ENCODE results near the gene UBLCP1. TPM values are rescaled to one million over a fixed set of nuclear protein-coding genes. Genes with fewer than 3 reads are reported as not detected.

Gene UBLCP1
- total and polyA plus RNA-seq, 2 experiments from 2014 or later: 24.5 to 39.8 TPM

GRCh38 chr5:159244163-159244562, 18.9 kb upstream of the UBLCP1 start:
- WGBS, 2 experiments (ENCODE audit: low coverage in 1 of 2, low lambda C conversion rate in 2 of 2, missing lambda C conversion rate in 2 of 2): 53 to 62% methylated on average over 3 of the region's 3 CpGs
- Histone ChIP-seq H2AFZ (no peak overlapping the region), H3K36me3 (ENCODE audit: low read depth) (no peaks in the 10 kb centered on the region), H3K9me2 (ENCODE audit: insufficient read depth) (no peaks in the 10 kb centered on the region), H3K4me3 (no peak overlapping the region), H3K9me3 (ENCODE audit: low read depth) (no peaks in the 10 kb centered on the region), H3K27ac (no peak overlapping the region), H3K4me2 (ENCODE audit: unreplicated experiment) (no peak overlapping the region), H3F3A (ENCODE audit: insufficient read depth) (no peaks in the 10 kb centered on the region), H3K4me1 (ENCODE audit: insufficient read depth) (no peaks in the 10 kb centered on the region), H3K79me2 (ENCODE audit: insufficient read depth) (no peaks in the 10 kb centered on the region), H3K27me3 (replicated peaks; ENCODE audit: insufficient read depth) (no peaks in the 10 kb centered on the region), H4K20me1 (ENCODE audit: insufficient read depth) (no peaks in the 10 kb centered on the region), H3K9ac (no peak overlapping the region)
- no peak for TF ChIP-seq EZH2 (IDR thresholded peaks at IDR 0.05; ENCODE audit: insufficient read depth, poor library complexity, severe bottlenecking)
- no peak for TF ChIP-seq EZH2phosphoT487 (IDR thresholded peaks at IDR 0.05; ENCODE audit: insufficient read depth, low read depth)
- no peak for DNase-seq
- in situ Hi-C loops (cut with MboI): no loop called here

GRCh38 chr5:159244890-159245289, 18.2 kb upstream of the UBLCP1 start:
- Histone ChIP-seq H3K9ac (no peak overlapping the region), H3K9me3 (ENCODE audit: low read depth) (no peaks in the 10 kb centered on the region), H3K36me3 (ENCODE audit: low read depth) (no peaks in the 10 kb centered on the region), H3K4me1 (ENCODE audit: insufficient read depth) (no peaks in the 10 kb centered on the region), H3F3A (ENCODE audit: insufficient read depth) (no peaks in the 10 kb centered on the region), H4K20me1 (ENCODE audit: insufficient read depth) (no peaks in the 10 kb centered on the region), H3K9me2 (ENCODE audit: insufficient read depth) (no peaks in the 10 kb centered on the region), H3K27me3 (replicated peaks; ENCODE audit: insufficient read depth) (no peaks in the 10 kb centered on the region), H3K27ac (no peak overlapping the region), H3K4me2 (ENCODE audit: unreplicated experiment) (no peak overlapping the region), H3K4me3 (no peak overlapping the region), H2AFZ (no peak overlapping the region), H3K79me2 (ENCODE audit: insufficient read depth) (no peaks in the 10 kb centered on the region)
- in situ Hi-C loops (cut with MboI): no loop called here
- no peak for TF ChIP-seq EZH2 (IDR thresholded peaks at IDR 0.05; ENCODE audit: insufficient read depth, poor library complexity, severe bottlenecking)
- no peak for TF ChIP-seq EZH2phosphoT487 (IDR thresholded peaks at IDR 0.05; ENCODE audit: insufficient read depth, low read depth)
- DNase-seq: no peak

GRCh38 chr5:159249158-159249557, 13.9 kb upstream of the UBLCP1 start:
- H4K20me1 ChIP-seq (ENCODE audit: insufficient read depth): no peaks in the 10 kb centered on the region
- H3K79me2 ChIP-seq (ENCODE audit: insufficient read depth): no peaks in the 10 kb centered on the region
- no peaks in the 10 kb centered on the region for H3K4me1 ChIP-seq (ENCODE audit: insufficient read depth)
- in situ Hi-C loops (cut with MboI): no loop called here
- 38 to 42% methylated on average over 2 of the region's 2 CpGs for WGBS, 2 experiments (ENCODE audit: low coverage in 1 of 2, low lambda C conversion rate in 2 of 2, missing lambda C conversion rate in 2 of 2)
- DNase-seq: no peak
- H3K27ac ChIP-seq: no peak overlapping the region
- H3K9me3 ChIP-seq (ENCODE audit: low read depth): no peaks in the 10 kb centered on the region
- H3K4me3 ChIP-seq: no peak overlapping the region
- no peaks in the 10 kb centered on the region for H3K36me3 ChIP-seq (ENCODE audit: low read depth)
- no peak overlapping the region for H3K9ac ChIP-seq
- no peaks in the 10 kb centered on the region for H3K9me2 ChIP-seq (ENCODE audit: insufficient read depth)
- H2AFZ ChIP-seq: no peak overlapping the region
- H3K4me2 ChIP-seq (ENCODE audit: unreplicated experiment): no peak overlapping the region
- no peaks in the 10 kb centered on the region for H3K27me3 ChIP-seq (replicated peaks; ENCODE audit: insufficient read depth)
- TF ChIP-seq EZH2phosphoT487 (IDR thresholded peaks at IDR 0.05; ENCODE audit: insufficient read depth, low read depth) (no peak), EZH2 (IDR thresholded peaks at IDR 0.05; ENCODE audit: insufficient read depth, poor library complexity, severe bottlenecking) (no peak)
- no peaks in the 10 kb centered on the region for H3F3A ChIP-seq (ENCODE audit: insufficient read depth)

DNA sequence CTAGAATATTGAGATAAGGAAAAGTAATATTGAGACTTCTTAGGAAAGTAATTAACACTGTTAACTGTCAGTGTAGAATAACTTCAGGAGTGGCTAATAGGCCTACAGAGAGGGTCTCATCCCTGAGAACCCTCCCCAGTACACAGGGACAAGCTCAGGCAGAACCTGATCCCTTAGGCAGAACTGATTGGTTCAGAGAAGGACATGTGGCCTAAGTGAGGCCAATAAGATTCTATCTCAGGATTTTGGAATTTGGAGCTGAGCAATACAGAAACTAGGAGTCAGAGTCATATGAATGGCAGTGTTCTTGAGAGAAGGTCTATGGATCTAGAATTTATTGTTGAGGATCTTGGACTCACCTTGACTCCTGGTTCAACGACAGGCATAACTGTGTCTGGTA, 10.9 kb upstream of the UBLCP1 start:
- TF ChIP-seq EZH2 (IDR thresholded peaks at IDR 0.05; ENCODE audit: insufficient read depth, poor library complexity, severe bottlenecking) (no peak), EZH2phosphoT487 (IDR thresholded peaks at IDR 0.05; ENCODE audit: insufficient read depth, low read depth) (no peak)
- Histone ChIP-seq H3K9me2 (ENCODE audit: insufficient read depth) (no peaks in the 10 kb centered on the region), H3K36me3 (ENCODE audit: low read depth) (no peaks in the 10 kb centered on the region), H3K4me1 (ENCODE audit: insufficient read depth) (no peaks in the 10 kb centered on the region), H3K4me2 (ENCODE audit: unreplicated experiment) (no peak overlapping the region), H3F3A (ENCODE audit: insufficient read depth) (no peaks in the 10 kb centered on the region), H3K9ac (no peak overlapping the region), H3K27me3 (replicated peaks; ENCODE audit: insufficient read depth) (no peaks in the 10 kb centered on the region), H3K79me2 (ENCODE audit: insufficient read depth) (no peaks in the 10 kb centered on the region), H3K4me3 (no peak overlapping the region), H2AFZ (no peak overlapping the region; the same call in 1 of the 2 replicates), H3K27ac (no peak overlapping the region), H3K9me3 (ENCODE audit: low read depth) (no peaks in the 10 kb centered on the region), H4K20me1 (ENCODE audit: insufficient read depth) (no peaks in the 10 kb centered on the region)
- DNase-seq: no peak
- 3 to 18% methylated on average over 1 of the region's 1 CpG for WGBS, 2 experiments (ENCODE audit: low coverage in 1 of 2, low lambda C conversion rate in 2 of 2, missing lambda C conversion rate in 2 of 2)
- in situ Hi-C loops (cut with MboI): no loop called here

DNA sequence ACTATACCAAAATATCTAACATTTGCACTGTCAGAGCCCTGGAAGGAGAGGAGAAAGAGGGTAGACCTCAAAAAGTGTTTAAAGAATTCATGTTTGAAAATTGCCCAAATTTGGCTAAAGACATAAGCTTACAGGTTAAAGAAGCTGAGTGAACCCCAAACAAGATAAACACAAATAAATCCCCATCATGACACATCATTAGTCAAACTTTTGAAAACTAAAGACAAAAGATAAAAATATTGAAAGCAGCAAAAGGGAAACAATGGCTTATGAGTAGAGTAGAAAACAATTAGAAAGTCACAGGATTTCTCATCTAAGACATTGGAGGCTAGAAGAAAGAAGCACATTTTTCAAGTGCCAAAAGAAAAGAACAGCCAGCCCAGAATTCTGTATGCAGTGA, 6.1 kb upstream of the UBLCP1 start:
- H3K9ac ChIP-seq: no peak overlapping the region
- H3K27ac ChIP-seq: no peak overlapping the region
- H3F3A ChIP-seq (ENCODE audit: insufficient read depth): no peaks in the 10 kb centered on the region
- in situ Hi-C loops (cut with MboI): no loop called here
- no peaks in the 10 kb centered on the region for H3K27me3 ChIP-seq (replicated peaks; ENCODE audit: insufficient read depth)
- no peaks in the 10 kb centered on the region for H3K9me3 ChIP-seq (ENCODE audit: low read depth)
- H3K4me2 ChIP-seq (ENCODE audit: unreplicated experiment): no peak overlapping the region
- H3K4me1 ChIP-seq (ENCODE audit: insufficient read depth): no peaks in the 10 kb centered on the region
- TF ChIP-seq EZH2phosphoT487 (IDR thresholded peaks at IDR 0.05; ENCODE audit: insufficient read depth, low read depth) (no peak), EZH2 (IDR thresholded peaks at IDR 0.05; ENCODE audit: insufficient read depth, poor library complexity, severe bottlenecking) (no peak)
- H3K9me2 ChIP-seq (ENCODE audit: insufficient read depth): no peaks in the 10 kb centered on the region
- H3K4me3 ChIP-seq: no peak overlapping the region
- H3K79me2 ChIP-seq (ENCODE audit: insufficient read depth): no peaks in the 10 kb centered on the region
- no peaks in the 10 kb centered on the region for H4K20me1 ChIP-seq (ENCODE audit: insufficient read depth)
- DNase-seq: no peak
- H3K36me3 ChIP-seq (ENCODE audit: low read depth): no peaks in the 10 kb centered on the region
- no peak overlapping the region for H2AFZ ChIP-seq
